K562 (cell line): ENCODE measurements around the gene BRDT. TPM values are rescaled to one million over a fixed set of nuclear protein-coding genes. Genes with fewer than 3 reads are reported as not detected.

Source experiments
- ATAC-seq: fragments of 200-7000 bp; cut with Tn5 transposase; 3 replicates; pipeline ENCODE4 v1.9.1; 2020; ENCODE audit warnings: moderate library complexity
- BruUV-seq: library from RNA; stranded (reverse); fragments of 400-500 nt; replicated peaks from 2 replicates; lab custom pipeline; 2021; lab: Mats Ljungman, UMichigan
- CTCF ChIA-PET: fragments of 300-600 bp; formaldehyde crosslinking; extraction: SDS; loops from one replicate; lab custom pipeline; 2021; ENCODE audit warnings: low intra/inter-chr PET ratio; lab: Yijun Ruan, JAX
- POLR2A ChIA-PET: fragments of 300-600, 350-650 bp; sonication (Branson Sonifier 250); formaldehyde crosslinking; extraction: SDS; loops from one replicate; lab custom pipeline; 2021; ENCODE audit warnings: antibody characterized with exemption, inconsistent platforms; lab: Yijun Ruan, JAX
- DNase-seq, 4 experiments: peaks; one replicate each; pipeline versions ENCODE4 v3.0.0 to v3.0.0-alpha.2; 2011 to 2018; ENCODE audit warnings: low spot score in 3 of 4, mixed read lengths in 3 of 4; ENCODE audit errors: extremely low read depth in 1 of 4
- FAIRE-seq: peaks from 2 replicates; lab custom pipeline; 2011; peaks lifted over from hg19 to GRCh38; lab: Jason Lieb, UNC
- H2AFZ ChIP-seq: 2 replicates; pipeline ENCODE4 v1.6.0; 2011; ENCODE audit warnings: low read depth, low read length, control low read depth, inconsistent platforms
- H3K27ac ChIP-seq: fragments of 200-600 bp; 3 replicates; pipeline ENCODE4 v1.8.0; 2011; ENCODE audit warnings: low read depth, mild to moderate bottlenecking, control low read depth, inconsistent platforms, low read length, moderate library complexity, mixed read lengths; ENCODE audit errors: extremely low read depth
- H3K27me3 ChIP-seq, 2 experiments: fragments of 300-600 bp in 1 of 2; 2 replicates in 1 of 2; 3 replicates in 1 of 2; pipeline versions ENCODE4 v1.6.0 to v1.8.0; 2011; ENCODE audit warnings: inconsistent platforms in 2 of 2, low read length in 2 of 2, mild to moderate bottlenecking in 1 of 2, mixed read lengths in 1 of 2, moderate library complexity in 1 of 2; ENCODE audit not compliant: control insufficient read depth in 2 of 2, insufficient read depth in 2 of 2
- H3K36me3 ChIP-seq: fragments of 300-600 bp; 3 replicates; pipeline ENCODE4 v1.8.0; 2011; ENCODE audit warnings: mild to moderate bottlenecking, low read length, inconsistent platforms; ENCODE audit not compliant: control insufficient read depth, insufficient read depth
- H3K4me1 ChIP-seq, 2 experiments: fragments of 200-600 bp in 1 of 2; replicated peaks in 1 of 2; 2 replicates in 1 of 2; 3 replicates in 1 of 2; pipeline versions ENCODE4 v1.5.1 to v1.8.0; 2011; ENCODE audit warnings: inconsistent platforms in 2 of 2, low read length in 2 of 2, mild to moderate bottlenecking in 1 of 2, mixed read lengths in 1 of 2, moderate library complexity in 1 of 2; ENCODE audit not compliant: control insufficient read depth in 2 of 2, insufficient read depth in 2 of 2
- H3K4me2 ChIP-seq: 2 replicates; pipeline ENCODE4 v1.6.1; 2011; ENCODE audit warnings: low read length, control low read depth, inconsistent platforms, mixed read lengths; ENCODE audit not compliant: insufficient read depth
- H3K4me3 ChIP-seq: fragments of 200-600 bp; sonication (generic), shearing (Covaris generic); 2 replicates; pipeline ENCODE4 v1.5.1; 2016; ENCODE audit warnings: control low read depth, inconsistent platforms
- H3K79me2 ChIP-seq: fragments of 200-600 bp; 3 replicates; pipeline ENCODE4 v1.8.0; 2011; ENCODE audit warnings: low read length, inconsistent platforms; ENCODE audit not compliant: control insufficient read depth, insufficient read depth
- H3K9ac ChIP-seq, 2 experiments: 2 replicates each; pipeline versions ENCODE4 v1.6.0 to v1.6.1; 2011; ENCODE audit warnings: low read depth in 2 of 2, low read length in 2 of 2, control low read depth in 1 of 2, inconsistent platforms in 1 of 2, mild to moderate bottlenecking in 1 of 2, mixed read lengths in 1 of 2; ENCODE audit not compliant: insufficient read depth in 1 of 2
- H3K9me1 ChIP-seq: one replicate; pipeline ENCODE4 v1.6.0; 2011; ENCODE audit warnings: inconsistent platforms, mild to moderate bottlenecking, low read length, moderate library complexity; ENCODE audit not compliant: control insufficient read depth, insufficient read depth
- H3K9me3 ChIP-seq: replicated peaks from 2 replicates; pipeline ENCODE4 v1.5.1; 2011; ENCODE audit warnings: low read depth, low read length, inconsistent platforms; ENCODE audit not compliant: control insufficient read depth, insufficient read depth
- H4K20me1 ChIP-seq: replicated peaks from 2 replicates; pipeline ENCODE4 v1.6.1; 2011; ENCODE audit warnings: low read length, inconsistent platforms, mixed read lengths; ENCODE audit not compliant: control insufficient read depth, insufficient read depth
- BCL6 ChIP-seq: fragments of 250-450 bp; sonication (Bioruptor Pico); IDR thresholded peaks from 2 replicates; pipeline ENCODE4 v1.4.0; 2020
- BCLAF1 ChIP-seq, 2 experiments: fragments of 450-650 bp in 1 of 2; IDR thresholded peaks; 2 replicates each; pipeline ENCODE4 v1.6.1; 2011 to 2017; ENCODE audit warnings: low read depth in 2 of 2, antibody characterized with exemption in 1 of 2, borderline replicate concordance in 1 of 2, low read length in 1 of 2, mild to moderate bottlenecking in 1 of 2, mixed read lengths in 1 of 2; ENCODE audit not compliant: control insufficient read depth in 1 of 2
- CBFA2T3 ChIP-seq: fragments of 450-650 bp; IDR thresholded peaks from 2 replicates; pipeline ENCODE4 v1.6.1; 2017
- CEBPB ChIP-seq: fragments of 450-650 bp; IDR thresholded peaks from 2 replicates; pipeline ENCODE4 v1.6.1; 2016; ENCODE audit warnings: missing genetic modification characterization, missing compliant biosample characterization
- GABPB1 ChIP-seq: sonication (generic); formaldehyde crosslinking; IDR thresholded peaks from 2 replicates; pipeline ENCODE4 v1.8.0; 2022; ENCODE audit warnings: mild to moderate bottlenecking, missing genetic modification reagents
- L3MBTL2 ChIP-seq: fragments of 450-650 bp; IDR thresholded peaks from 2 replicates; pipeline ENCODE4 v1.6.1; 2016; ENCODE audit warnings: mild to moderate bottlenecking, moderate library complexity
- NUFIP1 ChIP-seq: fragments of 450-650 bp; IDR thresholded peaks from 2 replicates; pipeline ENCODE4 v1.6.1; 2018; ENCODE audit not compliant: partially characterized antibody
- POLR3G ChIP-seq: IDR thresholded peaks from 2 replicates; pipeline ENCODE4 v1.6.1; 2011; ENCODE audit not compliant: insufficient read length, insufficient replicate concordance; ENCODE audit errors: extremely low read depth
- ZKSCAN1 ChIP-seq: fragments of 150-350 bp; IDR thresholded peaks from 2 replicates; pipeline ENCODE4 v1.6.1; 2016; ENCODE audit warnings: low read depth, low read length
- WGBS: fragments of 100-300 bp; shearing (Covaris generic); methylation state at CpG from one replicate; pipeline ENCODE4 v1.1.6; 2016; ENCODE audit warnings: low coverage, mixed read lengths; ENCODE audit not compliant: insufficient coverage; ENCODE audit errors: missing lambda C conversion rate; 5-methylcytosine and 5-hydroxymethylcytosine counted together
- in situ Hi-C: fragments of 300-500 bp; cut with MboI; formaldehyde crosslinking; loops from 4 replicates; pipeline ENCODE4 v1.15.0; 2018; ENCODE audit warnings: inconsistent platforms, mixed read lengths
- intact Hi-C: fragments of 100-400 bp; cut with micrococcal nuclease; formaldehyde crosslinking; loops from 2 replicates; pipeline ENCODE4 v1.14.2; 2022
- polyA plus RNA-seq, 8 experiments: library from polyadenylated mRNA; depleted of rRNA in 4 of 8; stranded (reverse) in 5 of 8; unstranded in 3 of 8; fragments of >200 nt; fragmentation: Nextera tagmentation in 2 of 8; fragmentation: Illumina TruSeq in 1 of 8; extraction: Ambion mirVana in 2 of 8; extraction: Trizol in 1 of 8; gene quantifications; 2 replicates each; pipeline versions ENCODE4 v1.2.1 to v1.2.3, GENCODE V29; 2011 to 2014; ENCODE audit warnings: inconsistent platforms in 1 of 8, missing spikeins in 1 of 8
- total RNA-seq, 7 experiments: library from RNA; depleted of rRNA in 6 of 7; stranded (reverse); fragments of >200 nt in 6 of 7; fragmentation: Illumina TruSeq in 2 of 7; extraction: Trizol in 2 of 7; gene quantifications; 2 replicates each; pipeline versions ENCODE4 v1.2.1 to v1.2.3, GENCODE V29; 2011 to 2021; ENCODE audit warnings: low replicate concordance in 1 of 7

The BRDT gene
- total and polyA plus RNA-seq, 9 of the 15 experiments (the other 6 are each of a cell fraction or from before 2014, with no cell fraction given) = 0.01 TPM; not detected in 8

GRCh38 chr1:91958926-91959325 lies 9.7 kb downstream of the BRDT start:
- in situ Hi-C loops (no loop called here), intact Hi-C loops (no loop called here)
- Histone ChIP-seq H3K36me3 (no peaks in the 10 kb centered on the region), H3K27ac (no peak overlapping the region), H3K4me2 (no peak overlapping the region), H2AFZ (no peak overlapping the region), H3K9me3 (no peaks in the 10 kb centered on the region), H3K4me3 (no peak overlapping the region), H4K20me1 (no peaks in the 10 kb centered on the region), H3K79me2 (no peaks in the 10 kb centered on the region), H3K9me1 (no peaks in the 10 kb centered on the region), H3K9ac (no peak overlapping the region), H3K4me1 (no peaks in the 10 kb centered on the region; a peak in 1 of 5 replicates), H3K27me3 (no peaks in the 10 kb centered on the region)
- ATAC-seq = no peak
- ChIA-PET CTCF (no interaction called here), POLR2A (interaction anchor here (0.6 kb wide), 1 partner anchor 32 kb away, joined by 4 read pairs; no protein-coding TSS in a partner anchor)
- DNase-seq = no peak
- WGBS = 39% methylated on average over 5 of the region's 5 CpGs
- TF ChIP-seq CEBPB (tag) = 0 out of 2 replicates have a peak, but pooled peaks have one; percentile 27
- no peak for TF ChIP-seq BCL6 (CRISPR knock-in tag)
- BruUV-seq = no TSS peak
- FAIRE-seq = no peak

- H3K9ac ChIP-seq = no peak overlapping the region
- no peak overlapping the region for H3K27ac ChIP-seq
- FAIRE-seq (no peak), DNase-seq (no peak), ATAC-seq (no peak)
- H3K79me2 ChIP-seq = no peaks in the 10 kb centered on the region
- H3K9me3 ChIP-seq = no peaks in the 10 kb centered on the region
- intact Hi-C loops = no loop called here
- no peaks in the 10 kb centered on the region for H3K9me1 ChIP-seq
- H3K36me3 ChIP-seq = no peaks in the 10 kb centered on the region
- no peak overlapping the region for H2AFZ ChIP-seq
- no TSS peak for BruUV-seq
- H3K4me2 ChIP-seq = no peak overlapping the region
- H3K4me1 ChIP-seq = no peaks in the 10 kb centered on the region
- CTCF ChIA-PET = no interaction called here
- TF ChIP-seq POLR3G = no peak
- no peak for TF ChIP-seq GABPB1 (CRISPR knock-in tag)
- no peak for TF ChIP-seq NUFIP1
- TF ChIP-seq BCLAF1 (IDR thresholded peaks at IDR 0.05; ENCODE audit: borderline replicate concordance in 1 of 2, control insufficient read depth in 1 of 2, low read depth in 2 of 2, low read length in 1 of 2) = no peak
- TF ChIP-seq CBFA2T3 = peak; percentile 34
- TF ChIP-seq ZKSCAN1 = peak; percentile 93
- no peak for TF ChIP-seq L3MBTL2
- TF ChIP-seq, all 486 proteins: peak for 2
- Histone ChIP-seq H3K27me3 (peaks cover 9 to 12% of the 10 kb centered on the region in 2 experiments; a peak in 2 of 5 replicates), H3K4me3 (no peak overlapping the region), H4K20me1 (no peaks in the 10 kb centered on the region)
- POLR2A ChIA-PET = interaction anchor here (0.9 to 1.6 kb wide), 2 partner anchors 20 to 330 kb away, joined by 3 to 4 read pairs; partner anchors contain the start of genes GLMN and RPAP2
- in situ Hi-C loops = no loop called here
- WGBS = 0% methylated on average over 2 of the region's 2 CpGs
These were observed 19.1 kb downstream of the BRDT start for GRCh38 chr1:91968334-91968733.
